Activated CD4-positive, alpha-beta T cell treated with anti-CD3 and anti-CD28 coated beads for 1 hour (primary cell): Measurements from ENCODE around the gene LEUTX.
"Not testable (repeated sequence)": the region's sequence is repeated elsewhere in the genome, so short reads cannot be mapped to it uniquely, and the experiment has no call there.

Experiments used
- DNase-seq: peaks from one replicate; pipeline ENCODE4 v3.0.0-alpha.2; 2020

Gene LEUTX

GRCh38 chr19:39788244-39788643 is 9.6 kb downstream of the LEUTX start:
- no peak for DNase-seq

GRCh38 chr19:39792999-39793546 is 14.4 kb downstream of the LEUTX start:
- DNase-seq: peak; percentile 60

- no peak for DNase-seq
Measured at GRCh38 chr19:39795001-39795400, 16.3 kb downstream of the LEUTX start.

- DNase-seq: no peak
Measured at GRCh38 chr19:39796000-39796498, 17.4 kb downstream of the LEUTX start.

- DNase-seq: no peak
Measured at GRCh38 chr19:39797083-39797482, 18.4 kb downstream of the LEUTX start.

- DNase-seq: no peak
Measured at GRCh38 chr19:39802958-39803357, 24.3 kb downstream of the LEUTX start.

GRCh38 chr19:39805104-39805503 is 26.4 kb downstream of the LEUTX start:
- DNase-seq: no peak

- DNase-seq: no peak
Measured at GRCh38 chr19:39807846-39808364, 29.3 kb downstream of the LEUTX start.

- not testable (repeated sequence) for DNase-seq
Measured at GRCh38 chr19:39808688-39809087, 30.0 kb downstream of the LEUTX start.

- no peak for DNase-seq
Measured at GRCh38 chr19:39809368-39809767, 30.7 kb downstream of the LEUTX start.

- DNase-seq: no peak
Measured at GRCh38 chr19:39810424-39810823, 31.8 kb downstream of the LEUTX start.

- no peak for DNase-seq
Measured at GRCh38 chr19:39811064-39811463, 32.4 kb downstream of the LEUTX start.

- DNase-seq: no peak
Measured at GRCh38 chr19:39813264-39813993, 34.8 kb downstream of the LEUTX start.

- not testable (repeated sequence) for DNase-seq
Measured at GRCh38 chr19:39814111-39814510, 35.5 kb downstream of the LEUTX start.

GRCh38 chr19:39814595-39814994 is 35.9 kb downstream of the LEUTX start:
- no peak for DNase-seq

GRCh38 chr19:39816287-39817048 is 37.8 kb downstream of the LEUTX start:
- no peak for DNase-seq

- DNase-seq: no peak
Measured at GRCh38 chr19:39817888-39818561, 39.4 kb downstream of the LEUTX start.

GRCh38 chr19:39818626-39819097 is 40.0 kb downstream of the LEUTX start:
- DNase-seq: no peak

GRCh38 chr19:39819786-39820185 is 41.1 kb downstream of the LEUTX start:
- no peak for DNase-seq

GRCh38 chr19:39820696-39821095 is 42.0 kb downstream of the LEUTX start:
- no peak for DNase-seq

- DNase-seq: no peak
Measured at GRCh38 chr19:39823686-39824085, 45.0 kb downstream of the LEUTX start.

- DNase-seq: peak; percentile 75
Measured at GRCh38 chr19:39824143-39825092, 45.8 kb downstream of the LEUTX start.
